Ureter (tissue), 1 donor: ENCODE data around the gene CA9. TPM values are rescaled to one million over a fixed set of nuclear protein-coding genes. Genes with fewer than 3 reads are reported as not detected.
"Not testable (repeated sequence)": the region's sequence is repeated elsewhere in the genome, so short reads cannot be mapped to it uniquely, and the experiment has no call there.

Experiments used
- DNase-seq: peaks from one replicate; pipeline ENCODE4 v3.0.0-alpha.2; 2020; ENCODE audit warnings: low spot score
- total RNA-seq: library from RNA; stranded (reverse); gene quantifications from one replicate; pipeline ENCODE4 v1.2.4, GENCODE V29; 2023
- donor health status: DM: yes; HTN: yes; CAD: no.

The CA9 gene
- total RNA-seq, result not detected

GRCh38 chr9:35673132-35674024 is at the start of gene CA9:
Gene CA9, plus strand, starts transcription at chr9:35673928. Its CDS starts 32 bp downstream, at chr9:35673960.
- DNase-seq, result no peak

GRCh38 chr9:35627575-35627974 is 46.2 kb upstream of the CA9 start:
- no peak for DNase-seq

GRCh38 chr9:35628389-35628991 is 45.2 kb upstream of the CA9 start:
- no peak for DNase-seq

DNA sequence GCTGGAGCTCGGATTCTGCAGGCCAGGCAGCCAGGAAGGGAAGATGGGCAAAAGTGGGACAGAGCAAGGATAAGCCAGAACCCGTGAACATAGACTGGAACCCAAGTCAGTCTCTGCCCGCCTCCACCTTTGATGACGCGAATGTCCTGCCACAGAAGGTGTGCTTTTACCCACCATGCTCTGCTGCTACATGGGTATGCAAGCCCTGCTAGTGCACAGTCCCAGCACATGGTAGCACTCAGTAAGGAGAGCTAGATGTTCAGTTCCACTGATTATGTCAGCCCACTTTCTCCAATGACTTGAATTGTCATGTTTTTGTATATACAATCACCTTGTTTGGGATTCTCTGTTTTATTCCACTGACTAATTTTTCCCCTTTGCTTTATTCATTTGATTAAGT is 44.1 kb upstream of the CA9 start:
- DNase-seq, result no peak

GRCh38 chr9:35635730-35636129 is 38.0 kb upstream of the CA9 start:
- DNase-seq, result no peak

GRCh38 chr9:35636135-35636876 is 37.4 kb upstream of the CA9 start:
- DNase-seq, result no peak

- DNase-seq, result not testable (repeated sequence)
Observed at GRCh38 chr9:35636877-35637246, 36.9 kb upstream of the CA9 start.

DNA sequence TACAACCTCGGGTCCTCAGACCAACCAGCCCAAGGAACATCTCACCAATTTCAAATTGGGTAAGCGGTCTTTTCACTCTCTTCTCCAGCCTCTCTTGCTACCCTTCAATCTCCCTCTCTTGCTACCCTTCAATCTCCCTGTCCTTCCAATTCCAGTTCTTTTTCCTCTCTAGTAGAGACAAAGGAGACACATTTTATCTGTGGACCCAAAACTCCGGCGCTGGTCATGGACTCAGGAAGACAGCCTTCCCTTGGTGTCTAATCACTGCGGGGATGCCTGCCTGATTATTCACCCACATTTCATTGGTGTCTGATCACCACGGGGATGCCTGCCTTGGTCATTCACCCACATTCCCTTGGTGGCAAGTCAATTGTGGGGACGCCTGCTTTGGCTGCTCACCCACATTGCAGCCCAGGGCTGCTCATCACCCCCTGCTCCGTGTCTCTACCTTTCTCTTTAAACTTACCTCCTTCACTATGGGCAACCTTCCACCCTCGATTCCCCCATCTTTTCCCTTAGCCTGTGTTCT is 36.2 kb upstream of the CA9 start:
- not testable (repeated sequence) for DNase-seq

GRCh38 chr9:35638751-35639150 is 35.0 kb upstream of the CA9 start:
- DNase-seq, result not testable (repeated sequence)

- not testable (repeated sequence) for DNase-seq
Observed at GRCh38 chr9:35639225-35639624, 34.5 kb upstream of the CA9 start.

- DNase-seq, result no peak
Observed at GRCh38 chr9:35639631-35640030, 34.1 kb upstream of the CA9 start.

DNA sequence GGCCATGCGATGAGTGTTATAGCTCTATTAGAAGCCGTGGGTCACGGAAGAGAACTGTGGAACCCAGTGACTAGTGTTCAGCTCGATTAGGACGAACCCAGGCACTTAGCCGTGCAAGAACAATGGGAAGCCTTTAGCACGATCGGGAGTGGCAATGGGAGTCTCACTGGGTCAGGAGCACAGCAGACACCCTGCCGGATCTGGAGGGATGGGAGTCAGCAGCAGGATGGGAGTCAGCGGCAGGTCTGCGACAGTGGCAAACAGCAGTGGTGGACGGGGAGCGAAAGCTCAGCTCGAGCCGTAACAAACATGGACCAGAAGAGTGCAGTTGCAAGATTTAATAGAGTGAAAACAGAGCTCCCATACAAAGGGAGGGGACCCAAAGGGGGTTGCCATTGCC is 33.3 kb upstream of the CA9 start:
- not testable (repeated sequence) for DNase-seq

- DNase-seq, result not testable (repeated sequence)
Observed at GRCh38 chr9:35641478-35641877, 32.2 kb upstream of the CA9 start.

GRCh38 chr9:35643046-35643445 is 30.7 kb upstream of the CA9 start:
- no peak for DNase-seq

DNA sequence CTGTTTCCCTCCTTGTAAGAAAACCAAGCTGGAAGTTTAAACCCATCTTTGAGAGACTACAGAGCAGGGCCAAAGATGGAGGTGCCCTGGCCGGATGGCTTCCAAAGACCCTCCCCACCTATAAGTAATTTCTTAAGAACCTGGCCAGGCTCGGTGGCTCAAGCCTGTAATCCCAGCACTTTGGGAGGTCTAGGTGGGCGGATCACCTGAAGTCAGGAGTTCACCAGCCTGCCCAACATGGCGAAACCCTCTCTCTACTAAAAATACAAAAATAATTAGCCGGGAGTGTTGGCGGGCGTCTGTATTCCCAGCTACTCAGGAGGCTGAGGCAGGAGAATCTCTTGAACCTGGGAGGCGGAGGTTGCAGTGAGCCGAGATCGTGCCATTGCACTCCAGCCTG is 28.0 kb upstream of the CA9 start:
- DNase-seq, result not testable (repeated sequence)

DNA sequence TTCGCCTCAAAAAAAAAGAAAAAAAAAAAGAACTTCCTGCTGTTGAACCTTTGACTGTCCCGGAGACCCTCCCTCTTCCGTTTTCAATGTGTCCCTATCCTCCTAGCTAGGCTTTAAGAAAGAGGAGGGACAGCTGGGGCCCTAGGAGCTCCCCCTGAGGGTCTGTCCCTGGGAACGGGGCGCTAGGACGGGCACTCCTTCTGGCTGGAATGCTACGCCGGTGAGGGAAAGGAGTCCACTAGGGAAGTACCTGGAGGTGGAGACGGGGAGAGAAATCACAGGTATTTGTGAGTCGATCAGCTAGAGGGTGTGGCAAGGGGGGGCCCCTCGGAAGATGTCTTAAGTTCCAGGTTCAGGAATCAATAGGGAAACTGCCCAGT is 27.6 kb upstream of the CA9 start:
- DNase-seq, result no peak

DNA sequence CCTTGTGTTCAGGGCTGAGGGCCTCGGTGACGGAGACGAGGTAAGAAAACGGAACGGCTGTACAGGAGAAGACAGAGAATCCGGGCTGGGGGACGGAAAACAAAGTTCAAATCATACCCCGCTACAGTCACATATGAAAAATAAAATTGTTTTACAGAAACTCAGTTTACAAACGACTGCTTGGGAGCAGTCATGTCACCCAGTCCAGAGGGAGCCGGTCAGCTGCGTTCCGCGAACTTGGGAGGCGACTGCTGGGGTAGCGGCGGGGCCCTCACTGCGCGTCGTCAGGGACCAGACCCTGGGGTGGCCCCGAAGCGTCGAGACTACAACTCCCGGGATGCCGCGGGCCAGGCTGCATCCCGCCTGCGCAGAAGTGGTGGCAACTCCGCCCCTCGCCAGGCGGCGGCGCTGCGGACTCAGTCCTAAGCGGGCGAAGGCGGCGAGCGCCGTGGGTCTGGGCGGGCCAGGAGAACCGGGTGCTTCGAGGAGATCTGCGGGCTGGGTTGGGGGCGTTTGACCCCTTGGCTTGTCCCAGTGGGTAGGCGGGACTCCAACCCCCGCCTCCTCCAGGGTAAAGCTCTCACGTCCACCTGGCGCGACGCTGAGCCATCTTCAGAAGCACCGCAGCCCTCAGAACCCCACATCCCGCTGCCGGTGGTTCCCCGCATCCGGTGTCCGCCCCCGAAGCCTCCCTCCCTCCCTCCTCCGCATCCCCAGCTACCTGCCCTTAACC is 27.0 kb upstream of the CA9 start:
- peak; percentile 93 for DNase-seq

DNA sequence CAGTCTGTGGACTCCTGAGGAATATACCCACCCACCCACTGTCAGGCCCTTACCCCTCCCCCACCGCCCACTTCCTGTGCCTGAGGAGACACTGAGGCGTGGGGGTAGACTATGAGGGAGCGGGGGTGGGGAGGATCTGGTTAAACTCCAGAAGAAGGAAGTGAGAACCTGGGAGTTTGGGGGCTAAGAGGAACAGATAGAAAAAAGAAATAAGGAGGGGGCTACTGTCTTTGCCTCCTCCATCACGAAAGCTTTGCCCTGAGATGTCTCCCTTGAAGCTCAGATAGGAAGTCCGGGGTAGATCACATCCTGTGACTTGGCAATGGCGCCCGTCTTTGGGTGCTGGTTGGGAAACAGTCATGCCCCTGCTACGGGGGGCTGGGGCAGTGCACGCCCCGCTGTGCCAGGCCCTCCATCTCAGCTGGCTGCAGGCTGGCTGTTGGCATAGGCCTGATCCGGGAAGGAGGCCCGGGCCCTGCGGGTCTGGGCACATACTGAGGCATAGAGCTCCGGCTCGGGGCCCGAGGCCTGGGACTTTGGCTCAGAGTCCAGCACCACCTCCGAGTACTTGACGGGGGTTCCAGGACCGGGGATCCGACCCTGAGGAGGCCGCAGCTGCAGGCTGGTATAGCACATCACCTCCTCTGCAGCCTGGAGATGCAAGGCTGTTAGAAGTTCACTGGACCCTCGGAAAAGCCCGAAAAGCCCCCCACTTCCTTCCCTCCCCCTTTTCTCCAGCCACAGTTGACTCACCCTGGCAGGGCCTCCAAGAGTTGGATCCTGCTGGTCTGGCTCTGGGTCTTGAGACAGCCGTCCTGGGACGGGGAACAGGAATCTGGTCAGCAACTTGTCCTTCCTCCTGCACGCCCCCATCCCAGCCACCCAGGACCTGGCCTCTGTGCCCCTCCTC is 24.0 kb upstream of the CA9 start:
- DNase-seq, result no peak

DNA sequence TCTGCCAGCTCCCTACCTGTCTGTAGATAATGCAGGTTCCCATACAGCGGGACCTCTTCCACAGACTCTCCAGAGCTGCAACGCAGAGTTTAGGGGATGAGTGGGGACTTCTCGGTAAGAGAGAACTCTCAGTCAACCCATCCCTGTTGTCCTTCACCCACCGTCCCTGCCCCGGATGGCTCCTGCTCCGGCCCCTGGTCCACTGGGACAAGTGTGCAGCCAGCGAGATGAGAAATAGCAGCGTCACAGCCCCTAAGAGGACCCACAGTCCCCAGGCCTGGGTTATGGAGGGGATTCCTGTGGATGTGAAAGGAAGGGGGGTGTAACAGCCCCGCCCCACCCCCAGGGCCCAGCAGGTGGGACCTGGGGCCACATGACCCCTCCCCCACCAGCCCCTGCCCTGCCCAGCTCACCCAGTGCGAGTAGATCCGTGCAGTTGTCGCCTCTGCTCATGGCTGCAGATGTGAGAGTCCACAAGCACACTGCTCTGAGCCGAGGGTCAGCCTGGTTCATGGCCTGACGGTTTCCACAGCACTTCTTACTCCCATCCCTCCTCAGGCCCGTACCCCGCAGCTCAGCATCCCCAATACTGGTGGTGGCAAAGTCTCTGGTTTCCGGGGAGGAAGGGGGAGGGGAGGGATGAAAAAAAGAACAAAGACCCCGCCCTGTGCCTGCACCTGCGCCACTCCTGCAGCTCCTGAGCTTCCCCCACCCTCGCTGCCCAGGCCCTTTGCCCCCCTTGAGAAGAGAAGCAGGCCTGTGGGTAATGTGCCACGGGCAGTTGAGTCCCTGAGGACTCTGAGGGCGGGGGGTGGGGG is 23.2 kb upstream of the CA9 start, which contains the start of gene SIT1:
TSS of gene SIT1 (minus strand) at position 591 of the 818 bp plus-strand sequence. CDS start at position 513, 78 bp downstream.
- no peak for DNase-seq
